H1 (cell line): Measurements from ENCODE around the gene ARL6IP5. TPM values are rescaled to one million over a fixed set of nuclear protein-coding genes. Genes with fewer than 3 reads are reported as not detected.

Experiments
- CTCF ChIA-PET: fragments of 300-600 bp; sonication (Branson Sonifier 250); formaldehyde crosslinking; loops from one replicate; lab custom pipeline; 2021; ENCODE audit not compliant: partially characterized antibody; lab: Charles Lee
- POLR2A ChIA-PET: fragments of 300-600 bp; sonication (Branson Sonifier 250); formaldehyde crosslinking; loops from one replicate; lab custom pipeline; 2021; ENCODE audit warnings: inconsistent platforms; ENCODE audit not compliant: partially characterized antibody; lab: Charles Lee
- DNase-seq, 2 experiments: peaks; one replicate each; pipeline versions ENCODE4 v3.0.0 to v3.0.0-alpha.2; 2010 to 2022; ENCODE audit warnings: low spot score in 2 of 2, low read depth in 1 of 2, mixed read lengths in 1 of 2
- FAIRE-seq: peaks from 2 replicates; lab custom pipeline; 2011; peaks lifted over from hg19 to GRCh38; lab: Jason Lieb, UNC
- H2AFZ ChIP-seq: 2 replicates; pipeline ENCODE4 v1.8.1; 2012; ENCODE audit warnings: low read length, inconsistent platforms
- H2AK5ac ChIP-seq: 2 replicates; pipeline ENCODE4 v1.6.1; 2013; ENCODE audit warnings: low read depth, low read length
- H2BK120ac ChIP-seq: replicated peaks from 2 replicates; pipeline ENCODE3; 2013; ENCODE audit warnings: low read depth, low read length, inconsistent platforms
- H2BK12ac ChIP-seq: 2 replicates; pipeline ENCODE4 v1.6.1; 2013; ENCODE audit warnings: low read depth, low read length
- H2BK15ac ChIP-seq: 2 replicates; pipeline ENCODE4 v1.6.1; 2013; ENCODE audit warnings: low read length
- H2BK20ac ChIP-seq: 2 replicates; pipeline ENCODE4 v1.6.1; 2013; ENCODE audit warnings: low read length
- H2BK5ac ChIP-seq: 2 replicates; pipeline ENCODE4 v1.6.1; 2013; ENCODE audit warnings: low read depth, low read length
- H3K14ac ChIP-seq: 2 replicates; pipeline ENCODE4 v1.6.1; 2013; ENCODE audit warnings: inconsistent platforms; ENCODE audit not compliant: insufficient read length
- H3K18ac ChIP-seq: 2 replicates; pipeline ENCODE4 v1.6.1; 2013; ENCODE audit warnings: low read length; ENCODE audit errors: extremely low read depth
- H3K23ac ChIP-seq: 2 replicates; pipeline ENCODE4 v1.6.1; 2013; ENCODE audit warnings: inconsistent platforms; ENCODE audit not compliant: insufficient read length
- H3K23me2 ChIP-seq: 2 replicates; pipeline ENCODE4 v1.6.1; 2013; ENCODE audit warnings: low read depth, low read length
- H3K27ac ChIP-seq: 2 replicates; pipeline ENCODE4 v1.6.1; 2011; ENCODE audit warnings: low read depth, low read length, inconsistent platforms
- H3K27me3 ChIP-seq, 4 experiments: replicated peaks in 1 of 4; 1 replicate in 1 of 4; 2 replicates in 3 of 4; pipeline versions ENCODE4 v1.6.1 to v1.8.1; 2011 to 2013; ENCODE audit warnings: low read length in 3 of 4, mild to moderate bottlenecking in 3 of 4, inconsistent platforms in 2 of 4, mixed read lengths in 2 of 4, moderate library complexity in 1 of 4; ENCODE audit not compliant: control insufficient read depth in 3 of 4, insufficient read depth in 3 of 4; ENCODE audit errors: extremely low read depth in 1 of 4
- H3K36me3 ChIP-seq, 4 experiments: 2 replicates each; pipeline versions ENCODE4 v1.6.1 to v1.8.1; 2011 to 2013; ENCODE audit warnings: mild to moderate bottlenecking in 4 of 4, low read length in 3 of 4, moderate library complexity in 2 of 4, control low read depth in 1 of 4, inconsistent platforms in 1 of 4; ENCODE audit not compliant: insufficient read depth in 4 of 4, control insufficient read depth in 2 of 4
- H3K4ac ChIP-seq: replicated peaks from 2 replicates; pipeline ENCODE3; 2013; ENCODE audit warnings: low read length, low read depth, mixed read lengths, inconsistent platforms; ENCODE audit not compliant: insufficient read length
- H3K4me1 ChIP-seq, 4 experiments: replicated peaks in 1 of 4; 1 replicate in 1 of 4; 2 replicates in 3 of 4; pipeline versions ENCODE4 v1.6.1 to v1.8.1; 2011 to 2013; ENCODE audit warnings: low read length in 3 of 4, inconsistent platforms in 2 of 4, mixed read lengths in 1 of 4; ENCODE audit not compliant: insufficient read depth in 4 of 4, control insufficient read depth in 3 of 4
- H3K4me2 ChIP-seq, 2 experiments: 2 replicates each; pipeline versions ENCODE4 v1.6.1 to v1.8.1; 2011 to 2013; ENCODE audit warnings: low read depth in 2 of 2, low read length in 2 of 2, control low read depth in 1 of 2, inconsistent platforms in 1 of 2, mild to moderate bottlenecking in 1 of 2; ENCODE audit not compliant: insufficient read depth in 1 of 2
- H3K4me3 ChIP-seq, 4 experiments: fragments of 200-600, 300-600 bp in 1 of 4; sonication (generic), shearing (Covaris generic), sonication (Bioruptor Twin) in 1 of 4; 2 replicates each; pipeline versions ENCODE4 v1.5.1 to v1.8.1; 2011 to 2016; ENCODE audit warnings: low read length in 4 of 4, low read depth in 3 of 4, control low read depth in 2 of 4, inconsistent platforms in 2 of 4, mild to moderate bottlenecking in 2 of 4, mixed read lengths in 1 of 4, moderate library complexity in 1 of 4; ENCODE audit not compliant: insufficient read depth in 2 of 4; ENCODE audit errors: extremely low read depth in 1 of 4
- H3K56ac ChIP-seq: replicated peaks from 2 replicates; pipeline ENCODE3; 2013; ENCODE audit warnings: low read depth, mild to moderate bottlenecking, mixed read lengths, low read length, inconsistent platforms; ENCODE audit not compliant: insufficient read length
- H3K79me1 ChIP-seq: 2 replicates; pipeline ENCODE4 v1.6.1; 2013; ENCODE audit warnings: low read depth, low read length, control low read depth
- H3K79me2 ChIP-seq, 2 experiments: 2 replicates each; pipeline versions ENCODE4 v1.6.1 to v1.8.1; 2012 to 2013; ENCODE audit warnings: low read length in 2 of 2, mild to moderate bottlenecking in 2 of 2, inconsistent platforms in 1 of 2; ENCODE audit not compliant: insufficient read depth in 2 of 2, control insufficient read depth in 1 of 2
- H3K9ac ChIP-seq, 4 experiments: replicated peaks in 1 of 4; 1 replicate in 1 of 4; 2 replicates in 3 of 4; pipeline versions ENCODE4 v1.6.1 to v1.8.1; 2011 to 2013; ENCODE audit warnings: low read depth in 3 of 4, low read length in 3 of 4, control low read depth in 2 of 4, mild to moderate bottlenecking in 2 of 4, moderate library complexity in 2 of 4, inconsistent platforms in 1 of 4; ENCODE audit errors: extremely low read depth in 1 of 4
- H3K9me3 ChIP-seq, 2 experiments: 2 replicates each; pipeline versions ENCODE4 v1.6.1 to v1.8.1; 2012 to 2013; ENCODE audit warnings: mild to moderate bottlenecking in 2 of 2, moderate library complexity in 2 of 2, control low read depth in 1 of 2, inconsistent platforms in 1 of 2, low read depth in 1 of 2, low read length in 1 of 2, mixed read lengths in 1 of 2; ENCODE audit not compliant: insufficient read depth in 2 of 2
- H4K20me1 ChIP-seq, 2 experiments: replicated peaks in 1 of 2; 2 replicates each; pipeline versions ENCODE3 to v1.8.1; 2011 to 2013; ENCODE audit warnings: inconsistent platforms in 2 of 2, low read length in 2 of 2, mild to moderate bottlenecking in 1 of 2; ENCODE audit not compliant: insufficient read depth in 2 of 2, control insufficient read depth in 1 of 2
- H4K5ac ChIP-seq: 2 replicates; pipeline ENCODE4 v1.6.1; 2013; ENCODE audit warnings: low read length, low read depth, mixed read lengths, inconsistent platforms; ENCODE audit not compliant: insufficient read length
- H4K8ac ChIP-seq: 2 replicates; pipeline ENCODE4 v1.8.0; 2013; ENCODE audit warnings: mild to moderate bottlenecking, moderate library complexity, low read length, inconsistent platforms; ENCODE audit not compliant: insufficient read depth; ENCODE audit errors: extremely low read depth
- H4K91ac ChIP-seq: replicated peaks from 2 replicates; pipeline ENCODE3; 2013; ENCODE audit warnings: low read length, mixed read lengths, inconsistent platforms; ENCODE audit not compliant: insufficient read length
- KDM1A ChIP-seq: fragments of 200-600, 300-600 bp; sonication (generic); IDR thresholded peaks from 2 replicates; pipeline ENCODE4 v1.7.1; 2016; ENCODE audit warnings: mild to moderate bottlenecking, low read length, borderline replicate concordance
- PHF8 ChIP-seq: fragments of 200-600 bp; sonication (generic); conservative IDR thresholded peaks from 2 replicates; pipeline ENCODE4 v1.7.1; 2012; ENCODE audit warnings: low read depth, mild to moderate bottlenecking, inconsistent platforms, low read length, moderate library complexity
- SAP30 ChIP-seq: fragments of 300-600 bp; sonication (generic); IDR thresholded peaks from 2 replicates; pipeline ENCODE4 v1.7.1; 2012; ENCODE audit warnings: low read length, moderate library complexity, mild to moderate bottlenecking, inconsistent platforms; ENCODE audit not compliant: insufficient read depth, insufficient replicate concordance
- TCF12 ChIP-seq: IDR thresholded peaks from 2 replicates; pipeline ENCODE4 v1.6.1; 2011; ENCODE audit warnings: low read depth, mild to moderate bottlenecking, low read length
- WGBS, 2 experiments: shearing (Covaris generic) in 1 of 2; methylation state at CpG; one replicate each; pipeline versions ENCODE4 v1.1.6 to v1.1.7; 2013 to 2015; ENCODE audit warnings: low lambda C conversion rate in 2 of 2, mixed read lengths in 2 of 2, inconsistent platforms in 1 of 2, low coverage in 1 of 2, missing lambda C conversion rate in 1 of 2; ENCODE audit not compliant: insufficient replicate concordance in 2 of 2, insufficient coverage in 1 of 2, insufficient read length in 1 of 2; ENCODE audit errors: extremely low coverage in 1 of 2, missing lambda C conversion rate in 1 of 2; 5-methylcytosine and 5-hydroxymethylcytosine counted together
- polyA plus RNA-seq, 7 experiments: library from polyadenylated mRNA; depleted of rRNA in 3 of 7; stranded (reverse) in 5 of 7; unstranded in 2 of 7; fragments of >200 nt in 5 of 7; fragments of 200-250 nt in 2 of 7; gene quantifications; 1 replicate in 5 of 7; 2 replicates in 1 of 7; 4 replicates in 1 of 7; pipeline versions ENCODE4 v1.2.1 to v1.2.3, GENCODE V29; 2011 to 2013; ENCODE audit warnings: missing spikeins in 2 of 7, mixed read lengths in 2 of 7
- total RNA-seq: library from RNA; stranded (reverse); fragmentation: NEBNext Ultra II Directional; extraction: Animal tissue kit (Norgen Biotek cat#: 25700); gene quantifications from 2 replicates; pipeline ENCODE4 v1.2.1, GENCODE V29; 2021

The ARL6IP5 gene
- total and polyA plus RNA-seq, 2 of the 8 experiments (the other 6 are each of a cell fraction or from before 2014, with no cell fraction given) = 24.9 to 30.1 TPM

GRCh38 chr3:69081583-69082262 is 3.0 kb upstream of the ARL6IP5 start:
- Histone ChIP-seq H3K9ac (no peak overlapping the region), H3K36me3 (no peaks in the 10 kb centered on the region), H3K9me3 (no peaks in the 10 kb centered on the region), H3K27ac (no peak overlapping the region), H3K18ac (no peak overlapping the region), H2AK5ac (no peak overlapping the region), H4K20me1 (no peaks in the 10 kb centered on the region), H2BK12ac (no peak overlapping the region), H2BK15ac (no peak overlapping the region), H2BK5ac (no peak overlapping the region), H3K4me2 (no peak overlapping the region), H2BK120ac (no peak overlapping the region), H3K27me3 (no peaks in the 10 kb centered on the region), H3K23ac (no peak overlapping the region), H3K4me1 (peaks cover 5 to 15% (median 11%) of the 10 kb centered on the region in 4 experiments), H4K8ac (no peak overlapping the region), H3K56ac (no peak overlapping the region), H3K79me1 (peaks cover 2% of the 10 kb centered on the region; the same call in 1 of the 2 replicates), H3K23me2 (peaks cover 8% of the 10 kb centered on the region), H4K5ac (no peak overlapping the region), H3K4me3 (no peak overlapping the region), H3K79me2 (peaks cover 0 to 25% of the 10 kb centered on the region in 2 experiments; a peak in 2 of 4 replicates), H2BK20ac (no peak overlapping the region), H2AFZ (no peak overlapping the region), H4K91ac (no peak overlapping the region), H3K14ac (no peak overlapping the region), H3K4ac (no peak overlapping the region)
- DNase-seq (no peak), FAIRE-seq (no peak)
- WGBS, 2 experiments = 81% methylated on average over 5 of the region's 5 CpGs; no CpG with 5 or more reads in 1 of the 2 experiments
- CTCF ChIA-PET = interaction anchor here (0.7 to 1.5 kb wide), 2 partner anchors 39 to 67 kb away, joined by 3 to 4 read pairs; no protein-coding TSS in a partner anchor
- POLR2A ChIA-PET = no interaction called here
- TF ChIP-seq TCF12 (no peak), SAP30 (no peak), PHF8 (no peak), KDM1A (peak; percentile 53; the same call in 1 of the 2 replicates)
